T-helper 17 cell (primary cell): ENCODE results near the gene FKBP14. TPM values are rescaled to one million over a fixed set of nuclear protein-coding genes. Genes with fewer than 3 reads are reported as not detected.

Source experiments
- ATAC-seq: fragments of 150-1000 bp; cut with Tn5 transposase; 2 replicates; pipeline ENCODE4 v1.10.0; 2021; ENCODE audit warnings: mild to moderate bottlenecking, moderate library complexity
- DNase-seq, 3 donors: peaks; one replicate each; pipeline versions ENCODE4 v3.0.0 to v3.0.0-alpha.2; 2020 to 2021
- H3K9me3 ChIP-seq: one replicate; pipeline ENCODE4 v1.7.0; 2013; ENCODE audit warnings: low read length, mild to moderate bottlenecking; ENCODE audit not compliant: control insufficient read depth, poor library complexity, severe bottlenecking
- H3K27ac Mint-ChIP-seq: one replicate; pipeline ENCODE4 v1.8.0; 2022; ENCODE audit warnings: mild to moderate bottlenecking, moderate library complexity, mixed read lengths
- H3K27me3 Mint-ChIP-seq: one replicate; pipeline ENCODE4 v1.8.0; 2022; ENCODE audit warnings: mixed read lengths
- H3K36me3 Mint-ChIP-seq: one replicate; pipeline ENCODE4 v1.8.0; 2022; ENCODE audit warnings: low read depth, mixed read lengths
- H3K4me1 Mint-ChIP-seq: one replicate; pipeline ENCODE4 v1.8.0; 2022; ENCODE audit warnings: mild to moderate bottlenecking, mixed read lengths
- H3K4me3 Mint-ChIP-seq: one replicate; pipeline ENCODE4 v1.8.0; 2022; ENCODE audit warnings: mild to moderate bottlenecking, moderate library complexity, mixed read lengths
- total RNA-seq, 4 donors: library from RNA in 2 of 4; stranded (reverse) in 2 of 4; gene quantifications; one replicate each; pipeline ENCODE4 v1.2.3 and lab custom pipeline; 2022 to 2026

The FKBP14 gene
- total RNA-seq, 2 donors from 2014 or later: 5.1 to 7.4 TPM

- no peaks in the 10 kb centered on the region for H3K27me3 Mint-ChIP-seq
- H3K4me3 Mint-ChIP-seq: no peak overlapping the region
- ATAC-seq (no peak), DNase-seq (no peak)
- H3K36me3 Mint-ChIP-seq: no peaks in the 10 kb centered on the region
- peak overlapping the region; percentile 87 for H3K27ac Mint-ChIP-seq
- H3K9me3 ChIP-seq: no peaks in the 10 kb centered on the region
- peaks cover 24% of the 10 kb centered on the region for H3K4me1 Mint-ChIP-seq
Measured at GRCh38 chr7:30027740-30028215, 1.3 kb upstream of the FKBP14 start.

- DNase-seq: no peak
- Mint-ChIP-seq H3K27ac (peak overlapping the region; percentile 87), H3K4me1 (peaks cover 24% of the 10 kb centered on the region), H3K4me3 (no peak overlapping the region), H3K36me3 (no peaks in the 10 kb centered on the region), H3K27me3 (no peaks in the 10 kb centered on the region)
- peak; percentile 41 for ATAC-seq
- no peaks in the 10 kb centered on the region for H3K9me3 ChIP-seq
Measured at GRCh38 chr7:30027065-30027456, 559 bp upstream of the FKBP14 start.

- H3K36me3 Mint-ChIP-seq: no peaks in the 10 kb centered on the region
- H3K27ac Mint-ChIP-seq: no peak overlapping the region
- ATAC-seq (no peak), DNase-seq (no peak)
- H3K27me3 Mint-ChIP-seq: no peaks in the 10 kb centered on the region
- H3K4me3 Mint-ChIP-seq: no peak overlapping the region
- H3K4me1 Mint-ChIP-seq: peaks cover 27% of the 10 kb centered on the region
- H3K9me3 ChIP-seq: no peaks in the 10 kb centered on the region
Measured at GRCh38 chr7:30023524-30023923, 3.0 kb downstream of the FKBP14 start.

GRCh38 chr7:30022991-30023390, 3.5 kb downstream of the FKBP14 start:
- Mint-ChIP-seq H3K36me3 (peaks cover 2% of the 10 kb centered on the region), H3K27me3 (no peaks in the 10 kb centered on the region), H3K4me3 (no peak overlapping the region), H3K27ac (no peak overlapping the region), H3K4me1 (peaks cover 27% of the 10 kb centered on the region)
- ATAC-seq: no peak
- H3K9me3 ChIP-seq: no peaks in the 10 kb centered on the region
- no peak for DNase-seq

GRCh38 chr7:30020535-30020934, 6.0 kb downstream of the FKBP14 start:
- DNase-seq (no peak), ATAC-seq (no peak)
- H3K4me3 Mint-ChIP-seq: no peak overlapping the region
- H3K27me3 Mint-ChIP-seq: no peaks in the 10 kb centered on the region
- no peak overlapping the region for H3K27ac Mint-ChIP-seq
- H3K9me3 ChIP-seq: no peaks in the 10 kb centered on the region
- H3K4me1 Mint-ChIP-seq: peaks cover 11% of the 10 kb centered on the region
- H3K36me3 Mint-ChIP-seq: peaks cover 2% of the 10 kb centered on the region

GRCh38 chr7:30019960-30020359, 6.5 kb downstream of the FKBP14 start:
- H3K27me3 Mint-ChIP-seq: no peaks in the 10 kb centered on the region
- no peak for DNase-seq
- H3K27ac Mint-ChIP-seq: no peak overlapping the region

GRCh38 chr7:30019387-30019786, 7.1 kb downstream of the FKBP14 start:
- Mint-ChIP-seq H3K4me3 (no peak overlapping the region), H3K4me1 (peaks cover 5% of the 10 kb centered on the region)

More at GRCh38 chr7:30019960-30020359, 6.5 kb downstream of the FKBP14 start:
- Mint-ChIP-seq H3K4me3 (no peak overlapping the region), H3K4me1 (peaks cover 5% of the 10 kb centered on the region), H3K36me3 (peaks cover 2% of the 10 kb centered on the region)
- H3K9me3 ChIP-seq: no peaks in the 10 kb centered on the region
- no peak for ATAC-seq

GRCh38 chr7:30018451-30018850, 8.1 kb downstream of the FKBP14 start:
- no peak for ATAC-seq
- Mint-ChIP-seq H3K27ac (no peak overlapping the region), H3K27me3 (no peaks in the 10 kb centered on the region), H3K36me3 (peaks cover 5% of the 10 kb centered on the region), H3K4me1 (peaks cover 4% of the 10 kb centered on the region), H3K4me3 (no peak overlapping the region)
- no peaks in the 10 kb centered on the region for H3K9me3 ChIP-seq
- DNase-seq: no peak

More at GRCh38 chr7:30019387-30019786, 7.1 kb downstream of the FKBP14 start:
- Mint-ChIP-seq H3K27ac (no peak overlapping the region), H3K36me3 (peaks cover 5% of the 10 kb centered on the region), H3K27me3 (no peaks in the 10 kb centered on the region)
- DNase-seq (no peak), ATAC-seq (no peak)
- H3K9me3 ChIP-seq: no peaks in the 10 kb centered on the region

GRCh38 chr7:30012757-30013156, 13.7 kb downstream of the FKBP14 start:
- Mint-ChIP-seq H3K36me3 (peaks cover 2% of the 10 kb centered on the region), H3K27me3 (no peaks in the 10 kb centered on the region), H3K4me3 (no peak overlapping the region), H3K27ac (no peak overlapping the region), H3K4me1 (no peaks in the 10 kb centered on the region)
- H3K9me3 ChIP-seq: no peaks in the 10 kb centered on the region
- ATAC-seq (no peak), DNase-seq (no peak)

- Mint-ChIP-seq H3K27ac (no peak overlapping the region), H3K4me1 (no peaks in the 10 kb centered on the region), H3K27me3 (no peaks in the 10 kb centered on the region), H3K4me3 (no peak overlapping the region), H3K36me3 (peaks cover 2% of the 10 kb centered on the region)
- ATAC-seq (no peak), DNase-seq (no peak)
- no peaks in the 10 kb centered on the region for H3K9me3 ChIP-seq
Measured at GRCh38 chr7:30010021-30010420, 16.5 kb downstream of the FKBP14 start.

- no peaks in the 10 kb centered on the region for H3K9me3 ChIP-seq
- Mint-ChIP-seq H3K27me3 (peaks cover 11% of the 10 kb centered on the region), H3K4me1 (no peaks in the 10 kb centered on the region), H3K4me3 (no peak overlapping the region), H3K36me3 (peaks cover under 1% of the 10 kb centered on the region), H3K27ac (no peak overlapping the region)
- no peak for DNase-seq
- ATAC-seq: no peak
Measured at GRCh38 chr7:30005464-30005863, 21.0 kb downstream of the FKBP14 start.

- ATAC-seq: no peak
- Mint-ChIP-seq H3K36me3 (peaks cover 4% of the 10 kb centered on the region), H3K4me3 (no peak overlapping the region), H3K4me1 (peaks cover 2% of the 10 kb centered on the region), H3K27ac (no peak overlapping the region), H3K27me3 (peaks cover 29% of the 10 kb centered on the region)
- DNase-seq: no peak
- H3K9me3 ChIP-seq: no peaks in the 10 kb centered on the region
Measured at GRCh38 chr7:30003098-30003497, 23.4 kb downstream of the FKBP14 start.

- H3K4me1 Mint-ChIP-seq: peaks cover 2% of the 10 kb centered on the region
Measured at GRCh38 chr7:30001998-30002397, 24.5 kb downstream of the FKBP14 start.

GRCh38 chr7:29998489-29998888, 28.0 kb downstream of the FKBP14 start:
- H3K27me3 Mint-ChIP-seq: peaks cover 32% of the 10 kb centered on the region

More at GRCh38 chr7:30001998-30002397, 24.5 kb downstream of the FKBP14 start:
- Mint-ChIP-seq H3K27me3 (peaks cover 32% of the 10 kb centered on the region), H3K27ac (no peak overlapping the region), H3K4me3 (no peak overlapping the region), H3K36me3 (peaks cover 4% of the 10 kb centered on the region)
- DNase-seq (no peak), ATAC-seq (no peak)
- H3K9me3 ChIP-seq: peaks cover 1% of the 10 kb centered on the region

More at GRCh38 chr7:29998489-29998888, 28.0 kb downstream of the FKBP14 start:
- Mint-ChIP-seq H3K4me3 (no peak overlapping the region), H3K36me3 (peaks cover 4% of the 10 kb centered on the region), H3K4me1 (peaks cover 2% of the 10 kb centered on the region), H3K27ac (no peak overlapping the region)
- DNase-seq (no peak), ATAC-seq (no peak)
- peaks cover 3% of the 10 kb centered on the region for H3K9me3 ChIP-seq
